ENCODE data around the gene LRRTM4.

Gene LRRTM4

GRCh38 chr2:76977846-76978727 lies 544.1 kb downstream of the LRRTM4 start:
- DNase-seq, result no peak

GRCh38 chr2:76975752-76976151 lies 546.4 kb downstream of the LRRTM4 start:
- DNase-seq, result no peak

GRCh38 chr2:76973610-76974009 lies 548.6 kb downstream of the LRRTM4 start:
- no peak for DNase-seq

GRCh38 chr2:76965772-76966171 lies 556.4 kb downstream of the LRRTM4 start:
- DNase-seq, result no peak

GRCh38 chr2:76958749-76959148 lies 563.4 kb downstream of the LRRTM4 start:
- DNase-seq, result no peak

- no peak for DNase-seq
These were observed 568.3 kb downstream of the LRRTM4 start for GRCh38 chr2:76953733-76954347.

- no peak for DNase-seq
These were observed 575.5 kb downstream of the LRRTM4 start for GRCh38 chr2:76946631-76947145.

GRCh38 chr2:76940559-76940958 lies 581.6 kb downstream of the LRRTM4 start:
- no peak for DNase-seq

GRCh38 chr2:76938153-76938552 lies 584.0 kb downstream of the LRRTM4 start:
- no peak for DNase-seq

- DNase-seq, result no peak
These were observed 589.6 kb downstream of the LRRTM4 start for GRCh38 chr2:76932550-76932949.

- DNase-seq, result no peak
These were observed 592.0 kb downstream of the LRRTM4 start for GRCh38 chr2:76930056-76930744.

- no peak for DNase-seq
These were observed 594.1 kb downstream of the LRRTM4 start for GRCh38 chr2:76928026-76928425.

- DNase-seq, result no peak
These were observed 601.2 kb downstream of the LRRTM4 start for GRCh38 chr2:76921006-76921405.

- DNase-seq, result no peak
These were observed 626.7 kb downstream of the LRRTM4 start for GRCh38 chr2:76895469-76895868.

GRCh38 chr2:76870581-76870980 lies 651.6 kb downstream of the LRRTM4 start:
- DNase-seq, result no peak

- no peak for DNase-seq
These were observed 652.2 kb downstream of the LRRTM4 start for GRCh38 chr2:76870011-76870410.

- DNase-seq, result no peak
These were observed 654.3 kb downstream of the LRRTM4 start for GRCh38 chr2:76867854-76868253.

GRCh38 chr2:76866464-76866863 lies 655.7 kb downstream of the LRRTM4 start:
- DNase-seq, result no peak

GRCh38 chr2:76862901-76863300 lies 659.3 kb downstream of the LRRTM4 start:
- DNase-seq, result no peak

- DNase-seq, result no peak
These were observed 660.5 kb downstream of the LRRTM4 start for GRCh38 chr2:76861708-76862107.

GRCh38 chr2:76851000-76851399 lies 671.2 kb downstream of the LRRTM4 start:
- no peak for DNase-seq

- DNase-seq, result no peak
These were observed 673.1 kb downstream of the LRRTM4 start for GRCh38 chr2:76849086-76849485.

GRCh38 chr2:76839826-76840225 lies 682.4 kb downstream of the LRRTM4 start:
- no peak for DNase-seq
